NCI-H1694 treated with DMSO at 0.1 percent for 48 hours (cell line): ENCODE data around the gene SQSTM1.

Source experiments
- DNase-seq: peaks from one replicate; lab custom pipeline; 2025; lab: John Stamatoyannopoulos, UW

The SQSTM1 gene

DNA sequence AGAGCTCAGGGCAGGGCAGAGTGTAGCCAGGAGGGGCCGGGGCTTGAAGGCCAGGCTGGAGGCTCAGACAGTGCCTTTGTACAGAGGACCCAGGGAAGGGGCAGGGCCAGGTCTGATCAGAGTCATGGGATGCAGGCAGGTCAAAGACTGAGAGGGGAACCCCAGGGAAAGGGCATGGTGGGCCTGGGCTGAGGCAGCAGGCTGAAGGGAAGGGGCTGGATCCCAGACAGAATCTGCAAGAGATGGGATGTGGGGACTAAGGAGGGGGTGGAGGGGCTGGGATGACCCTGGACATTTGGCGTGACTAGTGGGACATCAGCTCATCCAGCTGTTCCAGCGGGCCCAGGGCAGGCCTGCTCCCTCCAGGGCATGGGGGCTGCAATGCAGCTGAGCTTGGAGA is 53.4 kb downstream of the SQSTM1 start:
- DNase-seq = no peak

- DNase-seq = no peak
Observed at GRCh38 chr5:179874536-179875292, 54.0 kb downstream of the SQSTM1 start.

- DNase-seq = no peak
Observed at GRCh38 chr5:179875741-179876609, 55.3 kb downstream of the SQSTM1 start.

DNA sequence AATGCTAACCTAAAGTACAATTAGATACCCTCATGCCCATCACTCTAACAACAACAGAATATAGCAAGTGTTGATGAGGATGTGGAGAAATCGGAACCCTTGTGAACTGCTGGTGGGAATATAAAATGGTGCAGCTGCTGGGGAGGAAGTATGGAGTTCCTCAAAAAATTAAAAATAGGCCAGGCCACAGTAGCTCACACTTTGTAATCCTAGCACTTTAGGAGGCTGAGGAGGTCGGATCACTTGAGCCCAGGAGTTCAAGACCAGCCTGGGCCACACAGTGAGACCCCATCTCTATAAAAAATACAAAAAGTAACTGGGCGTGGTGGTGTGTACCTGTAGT is 55.9 kb downstream of the SQSTM1 start:
- no peak for DNase-seq

- no peak for DNase-seq
Observed at GRCh38 chr5:179878222-179879002, 57.7 kb downstream of the SQSTM1 start.

DNA sequence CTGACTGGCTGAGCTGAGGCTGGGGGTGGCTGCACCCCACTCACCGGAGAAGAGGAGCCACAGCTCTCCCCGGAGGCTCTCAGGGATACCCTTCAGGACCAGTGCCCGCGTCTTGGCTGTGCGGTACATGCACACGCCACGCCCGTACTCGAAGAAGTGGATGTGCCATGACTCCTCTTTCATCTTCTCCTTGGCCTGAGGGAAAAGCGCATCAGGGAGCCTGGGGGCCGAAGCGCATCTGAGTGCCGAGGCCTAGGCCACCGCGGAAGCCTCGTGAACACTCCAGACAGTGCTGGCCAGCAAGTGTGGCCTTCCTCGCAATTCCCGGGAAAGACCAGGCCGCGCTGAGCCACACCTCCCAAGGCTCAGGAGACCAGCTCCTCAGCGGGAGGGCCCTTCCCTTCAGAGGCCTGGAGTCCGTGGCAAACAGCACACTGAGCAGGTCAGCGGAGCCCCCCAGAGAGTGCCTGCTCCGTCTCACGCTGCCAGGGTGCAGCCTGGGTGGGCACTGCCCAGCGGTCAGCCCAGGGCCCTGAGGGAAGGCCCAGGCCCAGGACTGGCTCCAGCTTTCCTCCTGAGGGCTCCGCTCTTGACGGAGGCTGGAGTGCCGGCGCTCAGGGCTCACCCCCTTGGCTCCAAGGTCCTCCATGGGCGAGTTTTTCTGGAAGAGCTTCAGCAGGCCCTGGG is 58.4 kb downstream of the SQSTM1 start:
- DNase-seq = no peak

DNA sequence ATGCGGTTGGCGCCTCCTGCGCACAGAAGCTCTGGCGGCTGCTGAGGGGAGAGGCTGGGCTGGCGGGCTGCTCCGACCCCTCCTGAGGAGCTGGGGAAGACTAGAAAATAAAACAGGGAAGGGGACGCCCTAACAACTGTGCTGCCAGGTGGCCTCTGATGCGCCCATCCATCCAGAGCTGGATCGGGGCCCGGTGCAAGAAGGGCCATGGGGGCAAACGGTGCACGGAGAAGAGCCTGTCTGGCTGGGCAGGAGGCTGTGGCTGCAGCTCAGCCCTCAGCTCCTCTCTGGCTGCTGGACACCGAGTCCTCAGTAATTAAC is 58.9 kb downstream of the SQSTM1 start:
- DNase-seq = peak; percentile 5

GRCh38 chr5:179880066-179880650 is 59.5 kb downstream of the SQSTM1 start:
- no peak for DNase-seq

DNA sequence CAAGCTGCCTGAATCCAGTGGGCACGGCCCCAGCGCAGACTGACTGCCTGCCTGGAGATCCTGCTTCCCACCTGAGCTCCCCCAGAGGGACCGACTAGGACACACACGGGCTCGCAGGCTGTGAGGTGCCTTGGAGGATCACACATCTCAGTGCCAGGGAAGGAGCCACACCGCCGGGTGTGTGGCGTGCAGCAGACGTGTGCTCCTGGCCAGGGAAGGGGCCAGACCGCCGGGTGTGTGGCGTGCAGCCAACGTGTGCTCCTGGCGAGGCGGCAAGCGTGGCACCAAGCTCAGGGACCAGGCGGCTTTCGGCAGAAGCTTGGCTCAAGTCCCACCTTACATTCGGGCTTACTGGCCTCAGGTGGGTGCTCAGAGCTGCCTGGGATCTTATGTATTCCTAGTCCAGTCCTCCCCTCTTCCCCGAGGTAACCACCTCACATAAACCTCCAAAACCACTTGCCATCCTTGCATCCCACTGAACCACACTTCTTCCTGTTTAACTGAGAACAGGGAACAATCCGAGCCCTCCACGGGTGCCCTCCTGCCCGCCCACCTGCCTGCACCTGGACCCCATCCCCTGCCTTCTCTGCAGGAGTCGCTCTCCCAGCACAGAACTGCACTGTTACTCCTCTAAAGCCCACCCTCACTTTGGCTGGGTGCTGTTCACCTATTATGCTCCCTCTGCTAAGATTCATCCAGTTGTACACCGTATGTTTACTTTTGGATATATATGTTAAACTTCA is 60.3 kb downstream of the SQSTM1 start:
- DNase-seq = no peak

- no peak for DNase-seq
Observed at GRCh38 chr5:179882338-179882737, 61.6 kb downstream of the SQSTM1 start.

DNA sequence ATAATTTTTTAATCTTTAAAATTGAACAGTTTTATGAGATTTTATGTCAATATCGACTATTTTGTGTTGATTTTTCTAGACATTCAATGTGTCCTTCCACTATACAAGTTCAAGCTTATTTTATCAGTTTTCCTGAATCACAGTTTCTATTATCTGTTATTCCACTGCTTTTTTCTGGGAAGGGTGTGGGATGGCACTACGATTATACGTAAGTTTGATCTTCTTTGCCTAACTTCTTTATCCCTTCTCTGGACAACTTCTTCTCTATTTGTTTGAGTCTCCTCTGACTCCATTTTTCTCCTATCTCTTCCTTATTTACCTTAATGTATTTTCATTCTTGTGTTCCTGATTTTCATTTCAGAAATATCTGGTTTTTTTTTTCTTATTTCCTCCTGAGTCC is 62.5 kb downstream of the SQSTM1 start:
- DNase-seq = no peak

- no peak for DNase-seq
Observed at GRCh38 chr5:179885491-179886090, 64.9 kb downstream of the SQSTM1 start.

DNA sequence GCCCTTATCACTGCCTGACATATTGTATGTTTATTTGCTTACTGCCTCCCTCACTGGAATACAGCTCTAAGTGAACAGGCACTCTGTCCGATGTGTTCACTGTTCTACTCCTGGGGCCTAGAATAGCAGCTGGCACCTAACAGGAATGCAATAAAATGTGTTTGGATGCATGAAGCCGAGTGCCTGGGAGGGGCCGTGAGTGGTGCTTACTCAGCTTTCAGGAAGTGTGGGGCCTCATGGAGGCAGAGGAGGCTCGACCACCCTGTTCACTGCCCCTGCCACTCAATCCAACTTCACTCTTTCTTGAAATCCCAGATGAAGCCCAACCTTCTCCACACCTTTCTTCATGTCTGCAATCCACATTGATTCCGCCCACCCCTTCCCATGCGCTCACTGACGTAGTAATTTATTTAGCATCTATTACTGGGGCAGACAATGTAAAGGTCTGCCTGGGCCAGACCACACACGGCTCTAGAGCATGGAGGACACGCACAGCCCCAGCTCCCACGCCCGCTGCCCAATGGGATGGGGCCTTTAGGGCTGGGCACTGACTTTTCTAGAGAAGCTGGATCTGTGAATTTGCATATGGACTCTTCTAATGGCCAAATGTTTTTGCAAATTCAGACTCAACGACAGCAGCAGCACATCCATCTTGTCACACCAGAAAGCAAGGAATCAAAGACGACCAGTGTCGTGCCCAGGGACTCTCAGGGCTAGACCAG is 65.6 kb downstream of the SQSTM1 start:
- DNase-seq = no peak

GRCh38 chr5:179887095-179887494 is 66.4 kb downstream of the SQSTM1 start:
- no peak for DNase-seq
